Left ventricle myocardium inferior (tissue), 1 donor: ENCODE measurements around the gene LAG3. TPM values are rescaled to one million over a fixed set of nuclear protein-coding genes. Genes with fewer than 3 reads are reported as not detected.
A peak's percentile ranks its signal among the peaks of the same experiment; 100 is the strongest.

ENCODE experiments used
- DNase-seq: peaks from one replicate; pipeline ENCODE4 v3.0.0-alpha.2; 2020
- H3K27ac ChIP-seq: fragments of 200-600 bp; replicated peaks from 2 replicates; pipeline ENCODE4 v1.8.0; 2021
- H3K27me3 ChIP-seq: fragments of 200-600 bp; 2 replicates; pipeline ENCODE4 v1.8.0; 2021; ENCODE audit warnings: low read depth
- H3K36me3 ChIP-seq: fragments of 200-600 bp; 2 replicates; pipeline ENCODE4 v1.8.0; 2021
- H3K4me1 ChIP-seq: fragments of 200-600 bp; 2 replicates; pipeline ENCODE4 v1.8.0; 2021
- H3K4me3 ChIP-seq: fragments of 200-600 bp; 2 replicates; pipeline ENCODE4 v1.8.0; 2021; ENCODE audit warnings: mild to moderate bottlenecking, moderate library complexity
- H3K9me3 ChIP-seq: fragments of 200-600 bp; replicated peaks from 2 replicates; pipeline ENCODE4 v1.8.0; 2021
- intact Hi-C: fragments of 100-400 bp; cut with micrococcal nuclease; formaldehyde crosslinking; loops from one replicate; pipeline ENCODE4 v1.11.0; 2022
- total RNA-seq: library from RNA; stranded (reverse); fragmentation: NEBNext Ultra II Directional; extraction: Animal tissue kit (Norgen Biotek cat#: 25700); gene quantifications from one replicate; pipeline ENCODE4 v1.2.1, GENCODE V29; 2021
- TF ChIP-seq, protein P1 (sequence below): fragments of 200-600 bp; IDR thresholded peaks from 2 replicates; pipeline ENCODE4 v1.8.0; 2021; ENCODE audit warnings: antibody characterized with exemption, mild to moderate bottlenecking, borderline replicate concordance
- donor health status: DM: no; HTN: yes; CAD: no; lungs with severe emphysema.

Gene LAG3
- total RNA-seq, 1 donor from 2014 or later, result not detected

DNA sequence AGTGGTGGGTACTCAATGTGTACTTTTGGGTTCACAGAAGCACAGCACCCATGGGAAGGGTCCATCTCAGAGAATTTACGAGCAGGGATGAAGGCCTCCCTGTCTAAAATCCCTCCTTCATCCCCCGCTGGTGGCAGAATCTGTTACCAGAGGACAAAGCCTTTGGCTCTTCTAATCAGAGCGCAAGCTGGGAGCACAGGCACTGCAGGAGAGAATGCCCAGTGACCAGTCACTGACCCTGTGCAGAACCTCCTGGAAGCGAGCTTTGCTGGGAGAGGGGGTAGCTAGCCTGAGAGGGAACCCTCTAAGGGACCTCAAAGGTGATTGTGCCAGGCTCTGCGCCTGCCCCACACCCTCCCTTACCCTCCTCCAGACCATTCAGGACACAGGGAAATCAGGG lies 47.8 kb downstream of the LAG3 start:
- Histone ChIP-seq H3K27ac (no peak overlapping the region), H3K4me1 (peaks cover 18% of the 10 kb centered on the region), H3K4me3 (no peak overlapping the region), H3K36me3 (no peaks in the 10 kb centered on the region), H3K27me3 (peaks cover 24% of the 10 kb centered on the region), H3K9me3 (no peaks in the 10 kb centered on the region)
- intact Hi-C loops, result no loop called here
- no peak for DNase-seq
- TF ChIP-seq, protein P1, sequence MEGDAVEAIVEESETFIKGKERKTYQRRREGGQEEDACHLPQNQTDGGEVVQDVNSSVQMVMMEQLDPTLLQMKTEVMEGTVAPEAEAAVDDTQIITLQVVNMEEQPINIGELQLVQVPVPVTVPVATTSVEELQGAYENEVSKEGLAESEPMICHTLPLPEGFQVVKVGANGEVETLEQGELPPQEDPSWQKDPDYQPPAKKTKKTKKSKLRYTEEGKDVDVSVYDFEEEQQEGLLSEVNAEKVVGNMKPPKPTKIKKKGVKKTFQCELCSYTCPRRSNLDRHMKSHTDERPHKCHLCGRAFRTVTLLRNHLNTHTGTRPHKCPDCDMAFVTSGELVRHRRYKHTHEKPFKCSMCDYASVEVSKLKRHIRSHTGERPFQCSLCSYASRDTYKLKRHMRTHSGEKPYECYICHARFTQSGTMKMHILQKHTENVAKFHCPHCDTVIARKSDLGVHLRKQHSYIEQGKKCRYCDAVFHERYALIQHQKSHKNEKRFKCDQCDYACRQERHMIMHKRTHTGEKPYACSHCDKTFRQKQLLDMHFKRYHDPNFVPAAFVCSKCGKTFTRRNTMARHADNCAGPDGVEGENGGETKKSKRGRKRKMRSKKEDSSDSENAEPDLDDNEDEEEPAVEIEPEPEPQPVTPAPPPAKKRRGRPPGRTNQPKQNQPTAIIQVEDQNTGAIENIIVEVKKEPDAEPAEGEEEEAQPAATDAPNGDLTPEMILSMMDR, result no peak

DNA sequence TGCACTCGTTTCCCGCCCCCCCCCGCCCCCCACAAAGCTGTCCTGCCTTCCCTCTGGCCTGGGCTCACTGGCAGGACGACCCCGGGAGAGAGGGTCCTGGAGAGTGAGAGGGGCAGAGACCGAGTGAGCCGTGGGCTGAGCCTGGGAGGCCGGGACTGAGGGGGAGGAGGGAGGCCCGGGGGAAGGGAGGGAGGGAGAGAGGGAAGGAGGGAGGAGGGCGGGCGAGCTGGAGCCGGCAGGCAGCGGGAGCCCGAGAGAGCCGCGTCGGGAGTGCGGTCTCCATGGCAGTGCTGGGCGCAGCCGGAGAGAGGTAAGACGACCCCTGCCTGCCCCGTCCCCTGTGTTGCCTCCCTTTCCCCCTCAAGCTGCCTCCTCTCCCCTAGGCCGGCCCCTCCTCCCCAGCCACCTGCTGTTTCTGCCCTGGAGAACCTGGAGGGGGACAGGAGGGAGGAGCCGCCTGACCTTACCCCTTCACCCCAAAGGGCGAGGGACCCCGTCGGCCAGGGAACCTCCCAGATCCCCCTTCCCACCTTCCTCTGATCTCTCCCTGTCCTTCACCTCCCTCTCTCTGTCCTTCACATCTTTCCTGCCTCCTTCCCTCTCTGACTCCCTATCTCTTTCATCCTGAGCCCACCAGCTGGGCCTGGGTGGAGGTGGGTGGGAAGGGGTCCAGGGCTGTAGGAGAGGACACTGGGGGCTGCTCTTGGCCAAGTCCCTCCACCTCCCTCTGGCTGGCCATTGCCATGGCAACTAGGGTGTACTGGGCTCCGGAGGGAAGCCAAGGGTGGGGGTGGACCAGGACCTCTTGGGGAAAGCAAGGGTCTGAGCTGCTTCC lies 49.5 kb downstream of the LAG3 start, which contains the start of gene GPR162:
TSS of gene GPR162 (plus strand) at position 231 of the 835 bp plus-strand sequence. CDS start 2,078 bp downstream, outside the sequence.
- no peaks in the 10 kb centered on the region for H3K9me3 ChIP-seq
- no peaks in the 10 kb centered on the region for H3K36me3 ChIP-seq
- H3K27me3 ChIP-seq, result peaks cover 24% of the 10 kb centered on the region
- intact Hi-C loops, result no loop called here
- H3K27ac ChIP-seq, result peak within 1 kb of the TSS; percentile 66
- TF ChIP-seq, protein P1, result no peak
- peaks cover 29% of the 10 kb centered on the region for H3K4me1 ChIP-seq
- DNase-seq, result peak; percentile 72
- peak within 1 kb of the TSS; percentile 67 for H3K4me3 ChIP-seq

DNA sequence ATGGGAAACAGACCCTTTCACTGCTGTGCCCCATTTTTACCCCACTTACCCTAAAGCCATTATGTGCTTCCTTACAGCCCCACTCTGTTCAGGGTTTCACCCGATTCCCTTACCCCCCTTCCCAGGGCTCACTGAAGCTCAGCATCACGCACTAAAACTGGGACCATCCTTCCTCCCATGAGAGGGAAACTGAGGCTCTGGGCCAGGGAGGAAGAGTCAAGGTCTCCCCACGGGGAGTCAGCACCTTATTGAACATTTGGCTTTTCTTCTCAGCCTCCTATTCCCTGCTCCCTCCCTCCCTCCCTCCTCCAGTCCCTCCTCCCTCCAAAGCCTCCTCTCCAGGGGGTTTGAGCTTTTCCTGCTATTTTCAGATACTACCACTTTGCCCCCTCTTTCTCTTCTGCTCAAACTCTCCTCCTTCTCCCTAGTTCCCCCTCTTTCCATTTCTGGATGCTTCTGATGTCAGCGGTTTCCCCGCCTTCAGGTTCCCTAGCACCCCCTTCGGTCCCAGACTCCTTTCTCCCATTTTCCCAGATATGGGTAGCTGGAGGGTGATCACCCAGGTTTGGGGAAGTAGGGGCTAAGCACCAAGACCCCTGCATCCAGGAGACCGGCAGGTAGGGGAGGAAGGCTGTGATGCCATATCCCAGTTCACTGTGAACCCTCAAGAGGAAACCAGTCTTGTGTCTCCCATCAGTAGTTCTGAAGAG lies 50.3 kb downstream of the LAG3 start:
- intact Hi-C loops, result no loop called here
- no peak for DNase-seq
- TF ChIP-seq, protein P1, result no peak
- no peaks in the 10 kb centered on the region for H3K9me3 ChIP-seq
- no peaks in the 10 kb centered on the region for H3K36me3 ChIP-seq
- no peak overlapping the region for H3K27ac ChIP-seq
- H3K27me3 ChIP-seq, result peaks cover 24% of the 10 kb centered on the region
- peaks cover 36% of the 10 kb centered on the region for H3K4me1 ChIP-seq
- peak overlapping the region; percentile 67 for H3K4me3 ChIP-seq

DNA sequence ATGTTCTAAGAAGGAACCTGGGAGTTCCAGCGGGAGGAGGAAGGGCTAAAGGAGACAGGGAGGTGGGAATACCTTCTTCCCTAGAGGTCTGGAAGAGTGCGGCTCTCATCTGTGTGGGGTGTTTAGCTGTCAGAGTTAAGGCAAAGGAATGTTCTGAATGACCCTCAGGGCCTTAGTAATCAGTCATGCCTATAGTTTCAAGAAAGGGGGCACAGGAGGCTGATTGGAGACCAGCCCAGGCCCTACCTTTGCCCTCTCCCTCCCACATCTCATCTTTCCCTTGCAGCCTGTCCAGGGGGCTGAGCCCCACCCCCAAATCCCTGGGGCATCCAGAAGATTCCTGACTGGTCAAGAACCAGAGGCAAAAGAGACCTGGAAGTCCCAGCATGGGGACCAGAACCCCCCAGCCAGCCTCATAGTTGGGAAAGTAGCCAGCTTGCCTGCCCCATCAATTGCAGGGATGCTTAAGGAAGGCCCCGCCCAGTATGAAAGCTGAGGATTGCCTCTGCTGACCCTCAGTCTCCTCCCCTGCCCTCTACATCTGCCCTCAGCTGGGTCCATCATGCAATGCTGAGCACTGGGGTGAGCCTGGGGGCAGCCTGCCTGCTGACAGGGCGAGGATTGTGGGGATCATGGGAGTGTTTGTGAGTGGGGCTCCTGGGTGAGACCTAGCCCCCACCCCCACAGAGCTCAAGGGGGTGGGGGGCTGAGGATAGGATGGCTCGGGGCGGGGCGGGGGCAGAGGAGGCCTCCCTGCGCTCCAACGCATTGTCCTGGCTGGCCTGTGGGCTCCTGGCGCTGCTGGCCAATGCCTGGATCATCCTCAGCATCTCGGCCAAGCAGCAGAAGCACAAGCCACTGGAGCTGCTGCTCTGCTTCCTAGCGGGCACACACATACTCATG lies 51.1 kb downstream of the LAG3 start:
- Histone ChIP-seq H3K27me3 (peaks cover 24% of the 10 kb centered on the region), H3K4me3 (no peak overlapping the region), H3K36me3 (no peaks in the 10 kb centered on the region), H3K27ac (no peak overlapping the region), H3K4me1 (peaks cover 43% of the 10 kb centered on the region), H3K9me3 (no peaks in the 10 kb centered on the region)
- DNase-seq, result no peak
- TF ChIP-seq, protein P1, result no peak
- intact Hi-C loops, result no loop called here
